ENCODE data around the gene SPTBN1. TPM values are rescaled to one million over a fixed set of nuclear protein-coding genes. Genes with fewer than 3 reads are reported as not detected.

Gene SPTBN1
- total and polyA plus RNA-seq, 2 experiments from 2014 or later = 58.1 to 204 TPM

DNA sequence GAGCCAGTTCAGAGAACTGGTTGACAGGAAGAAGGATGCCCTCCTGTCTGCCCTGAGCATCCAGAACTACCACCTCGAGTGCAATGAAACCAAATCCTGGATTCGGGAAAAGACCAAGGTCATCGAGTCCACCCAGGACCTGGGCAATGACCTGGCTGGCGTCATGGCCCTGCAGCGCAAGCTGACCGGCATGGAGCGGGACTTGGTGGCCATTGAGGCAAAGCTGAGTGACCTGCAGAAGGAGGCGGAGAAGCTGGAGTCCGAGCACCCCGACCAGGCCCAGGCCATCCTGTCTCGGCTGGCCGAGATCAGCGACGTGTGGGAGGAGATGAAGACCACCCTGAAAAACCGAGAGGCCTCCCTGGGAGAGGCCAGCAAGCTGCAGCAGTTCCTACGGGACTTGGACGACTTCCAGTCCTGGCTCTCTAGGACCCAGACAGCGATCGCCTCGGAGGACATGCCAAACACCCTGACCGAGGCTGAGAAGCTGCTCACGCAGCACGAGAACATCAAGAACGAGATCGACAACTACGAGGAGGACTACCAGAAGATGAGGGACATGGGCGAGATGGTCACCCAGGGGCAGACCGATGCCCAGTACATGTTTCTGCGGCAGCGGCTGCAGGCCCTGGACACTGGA lies 174.9 kb downstream of the SPTBN1 start (continued):
- TF ChIP-seq, protein P1, sequence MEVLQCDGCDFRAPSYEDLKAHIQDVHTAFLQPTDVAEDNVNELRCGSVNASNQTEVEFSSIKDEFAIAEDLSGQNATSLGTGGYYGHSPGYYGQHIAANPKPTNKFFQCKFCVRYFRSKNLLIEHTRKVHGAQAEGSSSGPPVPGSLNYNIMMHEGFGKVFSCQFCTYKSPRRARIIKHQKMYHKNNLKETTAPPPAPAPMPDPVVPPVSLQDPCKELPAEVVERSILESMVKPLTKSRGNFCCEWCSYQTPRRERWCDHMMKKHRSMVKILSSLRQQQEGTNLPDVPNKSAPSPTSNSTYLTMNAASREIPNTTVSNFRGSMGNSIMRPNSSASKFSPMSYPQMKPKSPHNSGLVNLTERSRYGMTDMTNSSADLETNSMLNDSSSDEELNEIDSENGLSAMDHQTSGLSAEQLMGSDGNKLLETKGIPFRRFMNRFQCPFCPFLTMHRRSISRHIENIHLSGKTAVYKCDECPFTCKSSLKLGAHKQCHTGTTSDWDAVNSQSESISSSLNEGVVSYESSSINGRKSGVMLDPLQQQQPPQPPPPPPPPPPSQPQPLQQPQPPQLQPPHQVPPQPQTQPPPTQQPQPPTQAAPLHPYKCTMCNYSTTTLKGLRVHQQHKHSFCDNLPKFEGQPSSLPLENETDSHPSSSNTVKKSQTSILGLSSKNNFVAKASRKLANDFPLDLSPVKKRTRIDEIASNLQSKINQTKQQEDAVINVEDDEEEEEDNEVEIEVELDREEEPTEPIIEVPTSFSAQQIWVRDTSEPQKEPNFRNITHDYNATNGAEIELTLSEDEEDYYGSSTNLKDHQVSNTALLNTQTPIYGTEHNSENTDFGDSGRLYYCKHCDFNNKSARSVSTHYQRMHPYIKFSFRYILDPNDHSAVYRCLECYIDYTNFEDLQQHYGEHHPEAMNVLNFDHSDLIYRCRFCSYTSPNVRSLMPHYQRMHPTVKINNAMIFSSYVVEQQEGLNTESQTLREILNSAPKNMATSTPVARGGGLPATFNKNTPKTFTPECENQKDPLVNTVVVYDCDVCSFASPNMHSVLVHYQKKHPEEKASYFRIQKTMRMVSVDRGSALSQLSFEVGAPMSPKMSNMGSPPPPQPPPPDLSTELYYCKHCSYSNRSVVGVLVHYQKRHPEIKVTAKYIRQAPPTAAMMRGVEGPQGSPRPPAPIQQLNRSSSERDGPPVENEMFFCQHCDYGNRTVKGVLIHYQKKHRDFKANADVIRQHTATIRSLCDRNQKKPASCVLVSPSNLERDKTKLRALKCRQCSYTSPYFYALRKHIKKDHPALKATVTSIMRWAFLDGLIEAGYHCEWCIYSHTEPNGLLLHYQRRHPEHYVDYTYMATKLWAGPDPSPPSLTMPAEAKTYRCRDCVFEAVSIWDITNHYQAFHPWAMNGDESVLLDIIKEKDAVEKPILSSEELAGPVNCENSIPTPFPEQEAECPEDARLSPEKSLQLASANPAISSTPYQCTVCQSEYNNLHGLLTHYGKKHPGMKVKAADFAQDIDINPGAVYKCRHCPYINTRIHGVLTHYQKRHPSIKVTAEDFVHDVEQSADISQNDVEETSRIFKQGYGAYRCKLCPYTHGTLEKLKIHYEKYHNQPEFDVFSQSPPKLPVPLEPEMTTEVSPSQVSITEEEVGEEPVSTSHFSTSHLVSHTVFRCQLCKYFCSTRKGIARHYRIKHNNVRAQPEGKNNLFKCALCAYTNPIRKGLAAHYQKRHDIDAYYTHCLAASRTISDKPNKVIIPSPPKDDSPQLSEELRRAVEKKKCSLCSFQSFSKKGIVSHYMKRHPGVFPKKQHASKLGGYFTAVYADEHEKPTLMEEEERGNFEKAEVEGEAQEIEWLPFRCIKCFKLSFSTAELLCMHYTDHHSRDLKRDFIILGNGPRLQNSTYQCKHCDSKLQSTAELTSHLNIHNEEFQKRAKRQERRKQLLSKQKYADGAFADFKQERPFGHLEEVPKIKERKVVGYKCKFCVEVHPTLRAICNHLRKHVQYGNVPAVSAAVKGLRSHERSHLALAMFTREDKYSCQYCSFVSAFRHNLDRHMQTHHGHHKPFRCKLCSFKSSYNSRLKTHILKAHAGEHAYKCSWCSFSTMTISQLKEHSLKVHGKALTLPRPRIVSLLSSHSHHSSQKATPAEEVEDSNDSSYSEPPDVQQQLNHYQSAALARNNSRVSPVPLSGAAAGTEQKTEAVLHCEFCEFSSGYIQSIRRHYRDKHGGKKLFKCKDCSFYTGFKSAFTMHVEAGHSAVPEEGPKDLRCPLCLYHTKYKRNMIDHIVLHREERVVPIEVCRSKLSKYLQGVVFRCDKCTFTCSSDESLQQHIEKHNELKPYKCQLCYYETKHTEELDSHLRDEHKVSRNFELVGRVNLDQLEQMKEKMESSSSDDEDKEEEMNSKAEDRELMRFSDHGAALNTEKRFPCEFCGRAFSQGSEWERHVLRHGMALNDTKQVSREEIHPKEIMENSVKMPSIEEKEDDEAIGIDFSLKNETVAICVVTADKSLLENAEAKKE (CRISPR knock-in tag; IDR thresholded peaks at IDR 0.05) = no peak
- TF ChIP-seq EZH2 (IDR thresholded peaks at IDR 0.05; ENCODE audit: low read depth, unreplicated experiment) = no peak
- no peak for TF ChIP-seq EZH2phosphoT487 (IDR thresholded peaks at IDR 0.05; ENCODE audit: unreplicated experiment)
- no peak for TF ChIP-seq NANOG (IDR thresholded peaks at IDR 0.05; ENCODE audit: borderline replicate concordance)

DNA sequence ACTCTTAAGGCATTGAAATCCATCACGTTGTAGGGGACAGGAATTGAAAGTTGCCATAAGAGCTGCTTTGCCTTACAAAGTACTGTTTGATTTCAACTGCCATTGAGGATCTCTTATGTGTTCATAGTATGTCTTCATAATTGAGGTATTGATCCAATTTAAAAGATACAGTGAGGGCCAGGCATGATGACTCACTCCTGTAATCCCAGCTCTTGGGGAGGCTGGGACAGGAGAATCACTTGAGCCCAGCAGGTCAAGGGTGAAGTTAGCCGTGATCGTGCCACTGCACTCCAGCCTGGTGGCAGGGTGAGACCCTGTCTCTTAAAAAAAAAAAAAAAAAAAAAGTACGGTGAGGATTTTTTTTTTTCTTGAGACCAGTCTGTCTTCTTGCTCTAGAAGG lies 175.6 kb downstream of the SPTBN1 start:
- H3K27ac ChIP-seq (ENCODE audit: low read depth) = no peak overlapping the region
- Mint-ChIP-seq H3K4me1 (peaks cover 12% of the 10 kb centered on the region; the same call in 2 of the 3 replicates), H3K4me3 (no peak overlapping the region), H3K27ac (no peak overlapping the region), H3K9me3 (no peaks in the 10 kb centered on the region), H3K36me3 (ENCODE audit: low read depth) (peaks cover 81% of the 10 kb centered on the region), H3K27me3 (ENCODE audit: insufficient read depth, low read depth, poor library complexity) (peaks cover 8% of the 10 kb centered on the region)
- 0 out of 2 replicates have a peak, but pooled peaks cover 3% of the 10 kb centered on the region for H3K79me2 ChIP-seq (replicated peaks; ENCODE audit: insufficient read depth)
- H3F3A ChIP-seq (replicated peaks; ENCODE audit: low read depth) = no peaks in the 10 kb centered on the region
- no peaks in the 10 kb centered on the region for H3K9me2 ChIP-seq (ENCODE audit: insufficient read depth)
- DNase-seq (ENCODE audit: low spot score) (no peak), ATAC-seq (no peak)
- H2AFZ ChIP-seq = no peak overlapping the region
- TF ChIP-seq, protein P2, sequence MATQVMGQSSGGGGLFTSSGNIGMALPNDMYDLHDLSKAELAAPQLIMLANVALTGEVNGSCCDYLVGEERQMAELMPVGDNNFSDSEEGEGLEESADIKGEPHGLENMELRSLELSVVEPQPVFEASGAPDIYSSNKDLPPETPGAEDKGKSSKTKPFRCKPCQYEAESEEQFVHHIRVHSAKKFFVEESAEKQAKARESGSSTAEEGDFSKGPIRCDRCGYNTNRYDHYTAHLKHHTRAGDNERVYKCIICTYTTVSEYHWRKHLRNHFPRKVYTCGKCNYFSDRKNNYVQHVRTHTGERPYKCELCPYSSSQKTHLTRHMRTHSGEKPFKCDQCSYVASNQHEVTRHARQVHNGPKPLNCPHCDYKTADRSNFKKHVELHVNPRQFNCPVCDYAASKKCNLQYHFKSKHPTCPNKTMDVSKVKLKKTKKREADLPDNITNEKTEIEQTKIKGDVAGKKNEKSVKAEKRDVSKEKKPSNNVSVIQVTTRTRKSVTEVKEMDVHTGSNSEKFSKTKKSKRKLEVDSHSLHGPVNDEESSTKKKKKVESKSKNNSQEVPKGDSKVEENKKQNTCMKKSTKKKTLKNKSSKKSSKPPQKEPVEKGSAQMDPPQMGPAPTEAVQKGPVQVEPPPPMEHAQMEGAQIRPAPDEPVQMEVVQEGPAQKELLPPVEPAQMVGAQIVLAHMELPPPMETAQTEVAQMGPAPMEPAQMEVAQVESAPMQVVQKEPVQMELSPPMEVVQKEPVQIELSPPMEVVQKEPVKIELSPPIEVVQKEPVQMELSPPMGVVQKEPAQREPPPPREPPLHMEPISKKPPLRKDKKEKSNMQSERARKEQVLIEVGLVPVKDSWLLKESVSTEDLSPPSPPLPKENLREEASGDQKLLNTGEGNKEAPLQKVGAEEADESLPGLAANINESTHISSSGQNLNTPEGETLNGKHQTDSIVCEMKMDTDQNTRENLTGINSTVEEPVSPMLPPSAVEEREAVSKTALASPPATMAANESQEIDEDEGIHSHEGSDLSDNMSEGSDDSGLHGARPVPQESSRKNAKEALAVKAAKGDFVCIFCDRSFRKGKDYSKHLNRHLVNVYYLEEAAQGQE (IDR thresholded peaks at IDR 0.05; ENCODE audit: unreplicated experiment) = no peak
- no peak for TF ChIP-seq EZH2phosphoT487 (IDR thresholded peaks at IDR 0.05; ENCODE audit: unreplicated experiment)
- TF ChIP-seq EZH2 (IDR thresholded peaks at IDR 0.05; ENCODE audit: low read depth, unreplicated experiment) = no peak
- TF ChIP-seq ZNF331 (CRISPR knock-in tag; IDR thresholded peaks at IDR 0.05; ENCODE audit: low read depth) = no peak
- TF ChIP-seq ZNF114 (CRISPR knock-in tag; IDR thresholded peaks at IDR 0.05) = no peak
- no peak for TF ChIP-seq CREB1 (CRISPR knock-in tag; IDR thresholded peaks at IDR 0.05; ENCODE audit: low read depth)
- TF ChIP-seq STAT1 (IDR thresholded peaks at IDR 0.05; ENCODE audit: unreplicated experiment) = no peak
- peaks cover 5% of the 10 kb centered on the region for H3K4me1 ChIP-seq (ENCODE audit: insufficient read depth)
- H3K27me3 ChIP-seq (ENCODE audit: insufficient read depth) = no peaks in the 10 kb centered on the region
- H3K4me3 ChIP-seq = no peak overlapping the region
- H3K4me2 ChIP-seq = no peak overlapping the region
- peaks cover 14% of the 10 kb centered on the region; the same call in 1 of the 2 replicates for H4K20me1 ChIP-seq (replicated peaks; ENCODE audit: insufficient read depth)
- peaks cover 44% of the 10 kb centered on the region for H3K36me3 ChIP-seq (ENCODE audit: insufficient read depth)

Data from GM23338 (cell line).